GM19043 (cell line): ENCODE measurements around the gene UGGT2.
"Not testable (repeated sequence)": the region's sequence is repeated elsewhere in the genome, so short reads cannot be mapped to it uniquely, and the experiment has no call there.

Experiments used
- ATAC-seq: cut with Tn5 transposase; IDR thresholded peaks from one replicate; pipeline ENCODE4 v1.9.1; 2021; ENCODE audit warnings: low read depth; ENCODE audit not compliant: unreplicated experiment

The UGGT2 gene

DNA sequence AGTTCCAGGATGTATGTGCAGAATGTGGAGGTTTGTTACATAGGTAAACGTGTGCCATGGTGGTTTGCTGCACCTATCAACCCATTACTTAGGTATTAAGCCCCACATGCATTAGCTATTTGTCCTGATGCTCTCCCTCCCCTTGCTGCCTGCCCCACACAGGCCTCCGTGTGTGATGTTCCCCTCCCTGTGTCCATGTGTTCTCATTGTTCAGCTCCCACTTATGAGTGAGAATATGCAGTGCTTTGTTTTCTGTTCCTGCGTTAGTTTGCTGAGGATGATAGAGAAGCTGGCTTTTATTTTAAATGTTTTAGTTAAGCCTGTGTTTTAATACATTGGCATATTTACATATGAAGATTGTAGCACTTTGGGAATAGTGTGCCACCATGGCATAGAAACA is 290.6 kb downstream of the UGGT2 start:
- not testable (repeated sequence) for ATAC-seq

DNA sequence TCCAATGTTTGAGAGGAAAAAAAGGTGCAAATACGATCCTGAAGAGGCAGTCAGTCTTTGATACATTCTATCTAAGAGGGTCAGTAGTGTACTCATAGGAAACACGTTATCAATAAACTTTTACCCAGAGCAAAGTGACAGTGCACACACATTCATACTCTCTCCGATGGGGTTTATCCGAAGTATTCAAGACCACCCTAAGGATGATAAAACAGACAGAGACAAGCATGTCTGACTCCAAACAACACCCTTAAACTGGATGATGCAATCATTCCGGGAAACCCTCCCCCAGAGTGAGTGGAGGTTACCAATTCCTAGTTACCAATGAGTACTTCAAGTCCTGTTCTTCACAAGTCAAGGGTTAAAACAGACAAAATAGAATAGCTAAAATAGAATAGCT is 297.1 kb downstream of the UGGT2 start:
- no peak for ATAC-seq

GRCh38 chr13:95754069-95754468 is 299.1 kb downstream of the UGGT2 start:
- no peak for ATAC-seq

DNA sequence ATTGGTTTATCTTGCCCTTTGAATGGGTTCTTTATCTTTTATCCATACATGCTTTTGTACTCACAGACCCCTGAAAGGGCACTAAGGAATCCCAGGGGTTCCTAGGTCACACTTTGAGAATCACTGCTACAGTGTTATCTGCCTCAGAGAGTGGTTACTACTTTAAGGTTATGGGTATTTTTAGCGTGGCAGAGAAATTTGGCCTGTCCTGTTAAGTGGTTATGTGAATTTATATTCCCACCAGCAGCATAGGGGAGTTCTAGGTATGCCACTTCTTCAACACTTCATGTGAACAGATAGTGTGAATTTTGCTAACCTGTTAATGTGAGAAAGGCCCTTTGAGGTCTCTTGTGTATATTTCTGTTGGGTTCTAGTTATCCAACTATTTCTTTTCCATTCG is 300.5 kb downstream of the UGGT2 start:
- ATAC-seq = no peak
